ENCODE measurements around the gene GPR176. TPM values are rescaled to one million over a fixed set of nuclear protein-coding genes. Genes with fewer than 3 reads are reported as not detected.

The GPR176 gene
- polyA plus RNA-seq, 1 of the 3 experiments (the other 2 are of a cell fraction) = 21.9 TPM

DNA sequence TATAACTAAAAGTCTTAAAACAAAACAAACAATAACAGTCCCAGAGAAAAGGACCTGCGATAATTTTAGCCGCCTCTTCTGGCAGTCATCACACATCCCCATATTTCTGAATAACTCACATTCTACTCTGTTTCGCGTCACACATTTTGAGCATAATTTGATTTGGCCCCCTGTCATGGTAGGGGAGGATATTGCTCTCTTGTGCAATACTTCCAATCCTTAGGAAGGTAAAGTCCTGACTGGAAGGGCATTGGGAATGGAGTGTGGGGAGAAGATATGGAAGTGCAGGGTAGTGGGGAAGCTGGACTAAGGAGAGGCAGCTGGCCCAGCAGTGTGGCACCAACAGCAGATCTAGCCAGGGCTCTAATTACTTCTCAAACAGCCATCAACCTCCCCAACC lies 126.1 kb downstream of the GPR176 start:
- no peaks in the 10 kb centered on the region for H4K20me1 ChIP-seq (ENCODE audit: insufficient read depth)
- H3K4me2 ChIP-seq = no peak overlapping the region
- peaks cover 2 to 12% of the 10 kb centered on the region in 2 experiments; a peak in 3 of 4 replicates for H3K4me1 ChIP-seq (ENCODE audit: control insufficient read depth in 1 of 2, insufficient read depth in 2 of 2, low read depth in 1 of 2, low read length in 1 of 2)
- H3K27me3 ChIP-seq (ENCODE audit: insufficient read depth) = no peaks in the 10 kb centered on the region
- H3K9ac ChIP-seq = no peak overlapping the region
- CTCF ChIA-PET = interaction anchor here (1.4 kb wide), 2 partner anchors 8 to 26 kb away, joined by 4 read pairs; no protein-coding TSS in a partner anchor
- POLR2A ChIA-PET = no interaction called here
- H3K9me3 ChIP-seq = no peaks in the 10 kb centered on the region
- H3K36me3 ChIP-seq (replicated peaks in 1 of 2; ENCODE audit: control insufficient read depth in 1 of 2, insufficient read depth in 2 of 2, low read length in 1 of 2) = peaks cover 0 to 8% of the 10 kb centered on the region in 2 experiments
- H3K4me3 ChIP-seq (ENCODE audit: low read depth in 2 of 2, low read length in 1 of 2) = no peak overlapping the region
- no peak for TF ChIP-seq SMC3 (IDR thresholded peaks at IDR 0.05; ENCODE audit: low read depth, low read length)
- peak; percentile 6; the same call in 1 of the 2 replicates for TF ChIP-seq GATA2 (CRISPR knock-in tag; IDR thresholded peaks at IDR 0.05)
- peak; percentile 17; the same call in 1 of the 2 replicates for TF ChIP-seq TCF12 (IDR thresholded peaks at IDR 0.05)
- no peak overlapping the region for H3K27ac ChIP-seq (ENCODE audit: low read depth in 2 of 2, low read length in 1 of 2)
- no peaks in the 10 kb centered on the region for H3K79me2 ChIP-seq (ENCODE audit: insufficient read depth)
- WGBS (ENCODE audit: low lambda C conversion rate) = 87% methylated on average over 4 of the region's 4 CpGs
- H2AFZ ChIP-seq (ENCODE audit: low read depth) = no peak overlapping the region
- no peaks in the 10 kb centered on the region for H3K9me2 ChIP-seq
- DNase-seq = no peak
- H3F3A ChIP-seq (replicated peaks; ENCODE audit: insufficient read depth) = peaks cover 23% of the 10 kb centered on the region

DNA sequence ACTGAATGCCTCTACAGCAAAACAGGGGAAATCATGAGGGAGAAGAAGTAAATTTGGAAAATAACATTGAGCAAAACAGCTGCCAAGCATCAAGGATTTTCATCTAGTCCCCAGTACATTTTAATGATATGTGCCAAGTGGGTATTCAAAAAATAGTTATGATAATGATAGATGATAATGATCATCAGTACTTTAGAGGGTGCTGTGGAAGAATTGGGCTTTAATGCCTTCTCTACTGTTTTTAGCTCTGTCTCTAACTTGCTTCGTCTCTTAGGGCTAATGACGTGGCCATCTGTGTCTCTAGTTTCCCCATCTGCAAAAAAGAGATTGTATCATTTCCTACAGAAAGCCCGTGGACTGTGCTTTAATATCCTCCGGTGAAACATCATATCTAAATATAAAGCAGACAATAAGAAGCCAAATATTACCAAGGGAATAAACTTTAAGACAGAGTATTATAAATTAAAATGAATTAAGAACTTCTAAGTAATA lies 127.2 kb downstream of the GPR176 start:
- Histone ChIP-seq H3K9ac (no peak overlapping the region), H3K4me2 (no peak overlapping the region), H2AFZ (ENCODE audit: low read depth) (no peak overlapping the region), H3K27me3 (ENCODE audit: insufficient read depth) (no peaks in the 10 kb centered on the region), H3K4me3 (ENCODE audit: low read depth in 2 of 2, low read length in 1 of 2) (no peak overlapping the region), H3K4me1 (ENCODE audit: control insufficient read depth in 1 of 2, insufficient read depth in 2 of 2, low read depth in 1 of 2, low read length in 1 of 2) (peaks cover 12 to 16% of the 10 kb centered on the region in 2 experiments; a peak in 3 of 4 replicates), H3K27ac (ENCODE audit: low read depth in 2 of 2, low read length in 1 of 2) (peak overlapping the region in 1 of 2 experiments; percentile 36; a peak in 1 of 4 replicates), H3F3A (replicated peaks; ENCODE audit: insufficient read depth) (peaks cover 30% of the 10 kb centered on the region), H3K36me3 (replicated peaks in 1 of 2; ENCODE audit: control insufficient read depth in 1 of 2, insufficient read depth in 2 of 2, low read length in 1 of 2) (no peaks in the 10 kb centered on the region), H4K20me1 (ENCODE audit: insufficient read depth) (no peaks in the 10 kb centered on the region), H3K9me2 (no peaks in the 10 kb centered on the region), H3K79me2 (ENCODE audit: insufficient read depth) (no peaks in the 10 kb centered on the region), H3K9me3 (no peaks in the 10 kb centered on the region)
- 32% methylated on average over 4 of the region's 4 CpGs for WGBS (ENCODE audit: low lambda C conversion rate)
- ChIA-PET CTCF (interaction anchor here (0.6 to 1.0 kb wide), 2 partner anchors 36 to 620 kb away, joined by 3 to 4 read pairs; no protein-coding TSS in a partner anchor), POLR2A (interaction anchor here (0.6 kb wide), 1 partner anchor 173 kb away, joined by 3 read pairs; no protein-coding TSS in a partner anchor)
- DNase-seq = peak; percentile 66
- TF ChIP-seq TEAD4 (IDR thresholded peaks at IDR 0.05; ENCODE audit: borderline replicate concordance, insufficient read depth) (no peak), RCOR1 (IDR thresholded peaks at IDR 0.05; ENCODE audit: low read length) (no peak), FOXM1 (IDR thresholded peaks at IDR 0.05; ENCODE audit: low read depth) (no peak), ELF1 (IDR thresholded peaks at IDR 0.05) (no peak), GATA2 (CRISPR knock-in tag; IDR thresholded peaks at IDR 0.05) (peak; percentile 60), MXI1 (IDR thresholded peaks at IDR 0.05; ENCODE audit: low read depth, low read length) (no peak), EP300 (IDR thresholded peaks at IDR 0.05; ENCODE audit: borderline replicate concordance in 1 of 2, low read depth in 1 of 2, low read length in 1 of 2) (peak in 1 of 2 experiments; percentile 35; a peak in 1 of 4 replicates), RAD21 (IDR thresholded peaks at IDR 0.05; ENCODE audit: low read length) (no peak), JUND (IDR thresholded peaks at IDR 0.05) (no peak)

Measured in SK-N-SH (cell line).